Ishikawa (cell line): ENCODE data around the gene SDHB.

Source experiments
- CREB1 ChIP-seq: IDR thresholded peaks from 2 replicates; pipeline ENCODE4 v1.6.1; 2012; ENCODE audit warnings: low read depth
- EGR1 ChIP-seq: IDR thresholded peaks from 2 replicates; pipeline ENCODE4 v1.6.1; 2012
- EP300 ChIP-seq: IDR thresholded peaks from 2 replicates; pipeline ENCODE4 v1.6.1; 2012; ENCODE audit warnings: borderline replicate concordance
- FOXM1 ChIP-seq: IDR thresholded peaks from 2 replicates; pipeline ENCODE4 v1.6.1; 2012; ENCODE audit warnings: low read depth, borderline replicate concordance
- NFIC ChIP-seq: IDR thresholded peaks from 2 replicates; pipeline ENCODE4 v1.6.1; 2012
- TAF1 ChIP-seq: IDR thresholded peaks from 2 replicates; pipeline ENCODE4 v1.6.1; 2012; ENCODE audit warnings: low read depth, mild to moderate bottlenecking
- TEAD4 ChIP-seq: IDR thresholded peaks from 2 replicates; pipeline ENCODE4 v1.6.1; 2012
- ZBTB7A ChIP-seq: IDR thresholded peaks from 2 replicates; pipeline ENCODE4 v1.6.1; 2012; ENCODE audit warnings: low read depth
- TF ChIP-seq, protein P1 (sequence below): IDR thresholded peaks from 2 replicates; pipeline ENCODE4 v1.6.1; 2012; ENCODE audit warnings: low read depth, mild to moderate bottlenecking
- TF ChIP-seq, protein P2 (sequence below): IDR thresholded peaks from 2 replicates; pipeline ENCODE4 v1.6.1; 2012

DNA sequence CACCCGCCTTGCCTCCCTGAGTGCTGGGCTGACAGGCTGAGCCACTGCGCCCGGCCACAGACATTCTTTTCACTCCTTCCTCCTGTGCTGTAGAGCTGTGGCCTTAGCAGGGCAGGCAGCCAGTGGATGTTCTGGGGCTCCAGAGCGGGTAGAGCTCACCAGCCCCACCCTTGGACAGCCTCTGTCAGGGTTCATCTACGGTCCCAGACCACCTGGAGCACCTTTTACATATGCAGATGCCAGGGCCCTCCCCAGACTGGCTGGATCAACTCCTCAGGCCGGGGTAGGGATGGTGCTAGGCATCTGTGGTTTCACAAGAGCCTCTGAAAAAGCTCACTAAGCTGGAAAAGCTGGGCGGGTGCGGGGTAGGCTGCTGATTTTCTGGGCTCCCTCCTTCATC lies 46.7 kb downstream of the SDHB start:
- no peak for TF ChIP-seq CREB1
- TF ChIP-seq, protein P1, sequence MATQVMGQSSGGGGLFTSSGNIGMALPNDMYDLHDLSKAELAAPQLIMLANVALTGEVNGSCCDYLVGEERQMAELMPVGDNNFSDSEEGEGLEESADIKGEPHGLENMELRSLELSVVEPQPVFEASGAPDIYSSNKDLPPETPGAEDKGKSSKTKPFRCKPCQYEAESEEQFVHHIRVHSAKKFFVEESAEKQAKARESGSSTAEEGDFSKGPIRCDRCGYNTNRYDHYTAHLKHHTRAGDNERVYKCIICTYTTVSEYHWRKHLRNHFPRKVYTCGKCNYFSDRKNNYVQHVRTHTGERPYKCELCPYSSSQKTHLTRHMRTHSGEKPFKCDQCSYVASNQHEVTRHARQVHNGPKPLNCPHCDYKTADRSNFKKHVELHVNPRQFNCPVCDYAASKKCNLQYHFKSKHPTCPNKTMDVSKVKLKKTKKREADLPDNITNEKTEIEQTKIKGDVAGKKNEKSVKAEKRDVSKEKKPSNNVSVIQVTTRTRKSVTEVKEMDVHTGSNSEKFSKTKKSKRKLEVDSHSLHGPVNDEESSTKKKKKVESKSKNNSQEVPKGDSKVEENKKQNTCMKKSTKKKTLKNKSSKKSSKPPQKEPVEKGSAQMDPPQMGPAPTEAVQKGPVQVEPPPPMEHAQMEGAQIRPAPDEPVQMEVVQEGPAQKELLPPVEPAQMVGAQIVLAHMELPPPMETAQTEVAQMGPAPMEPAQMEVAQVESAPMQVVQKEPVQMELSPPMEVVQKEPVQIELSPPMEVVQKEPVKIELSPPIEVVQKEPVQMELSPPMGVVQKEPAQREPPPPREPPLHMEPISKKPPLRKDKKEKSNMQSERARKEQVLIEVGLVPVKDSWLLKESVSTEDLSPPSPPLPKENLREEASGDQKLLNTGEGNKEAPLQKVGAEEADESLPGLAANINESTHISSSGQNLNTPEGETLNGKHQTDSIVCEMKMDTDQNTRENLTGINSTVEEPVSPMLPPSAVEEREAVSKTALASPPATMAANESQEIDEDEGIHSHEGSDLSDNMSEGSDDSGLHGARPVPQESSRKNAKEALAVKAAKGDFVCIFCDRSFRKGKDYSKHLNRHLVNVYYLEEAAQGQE, result no peak
- no peak for TF ChIP-seq EP300
- no peak for TF ChIP-seq FOXM1
- no peak for TF ChIP-seq TEAD4
- no peak for TF ChIP-seq ZBTB7A
- no peak for TF ChIP-seq TAF1
- no peak for TF ChIP-seq NFIC
- TF ChIP-seq, protein P2, sequence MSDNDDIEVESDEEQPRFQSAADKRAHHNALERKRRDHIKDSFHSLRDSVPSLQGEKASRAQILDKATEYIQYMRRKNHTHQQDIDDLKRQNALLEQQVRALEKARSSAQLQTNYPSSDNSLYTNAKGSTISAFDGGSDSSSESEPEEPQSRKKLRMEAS, result no peak
- no peak for TF ChIP-seq EGR1
